AG04449 (cell line): Measurements from ENCODE around the gene OR4B1.
"Not testable (repeated sequence)": the region's sequence is repeated elsewhere in the genome, so short reads cannot be mapped to it uniquely, and the experiment has no call there.

ENCODE experiments used
- CTCF ChIA-PET: fragments of 350-600 bp; formaldehyde crosslinking; extraction: SDS; loops from one replicate; lab custom pipeline; 2021; ENCODE audit warnings: antibody characterized with exemption; lab: Yijun Ruan, JAX
- POLR2A ChIA-PET: fragments of 400-600, 350-600 bp; formaldehyde crosslinking; extraction: SDS; loops from one replicate; lab custom pipeline; 2020; ENCODE audit warnings: antibody characterized with exemption, inconsistent platforms; lab: Yijun Ruan, JAX
- DNase-seq: peaks from one replicate; pipeline ENCODE4 v3.0.0-alpha.2; 2010; ENCODE audit warnings: low read depth, low spot score
- H3K4me3 ChIP-seq: 2 replicates; pipeline ENCODE4 v1.5.1; 2011; ENCODE audit warnings: low read depth, mild to moderate bottlenecking, control low read depth, low read length
- TF ChIP-seq, protein P1 (sequence below): IDR thresholded peaks from one replicate; pipeline ENCODE4 v1.5.1; 2011; ENCODE audit warnings: mild to moderate bottlenecking, moderate library complexity, low read length, control low read depth, inconsistent platforms; ENCODE audit not compliant: insufficient read depth; ENCODE audit errors: missing control alignments

OR4B1 gene

DNA sequence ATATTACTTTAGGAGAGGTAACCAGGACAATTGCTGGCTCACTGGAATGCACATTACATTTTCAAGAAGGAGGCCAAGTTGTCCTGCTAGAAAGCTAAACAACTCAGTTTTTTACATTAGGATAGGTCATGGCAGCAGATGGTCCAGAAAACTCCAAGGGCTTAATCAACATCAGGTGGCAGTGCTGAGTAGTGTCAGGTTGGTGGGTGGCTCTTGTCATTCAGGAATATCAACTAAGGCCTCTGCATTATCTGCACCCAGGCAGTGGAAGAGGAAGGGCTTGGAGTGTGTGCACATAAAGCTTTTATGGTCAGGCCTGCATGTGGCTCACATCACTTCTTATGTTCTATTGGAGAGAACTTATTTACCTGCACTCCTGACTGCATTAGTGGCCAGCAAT lies 32.2 kb upstream of the OR4B1 start:
- no peak for DNase-seq
- H3K4me3 ChIP-seq: no peak overlapping the region
- POLR2A ChIA-PET: no interaction called here
- CTCF ChIA-PET: interaction anchor here (1.9 kb wide), 1 partner anchor 12 kb away, joined by 4 read pairs; no protein-coding TSS in a partner anchor
- TF ChIP-seq, protein P1, sequence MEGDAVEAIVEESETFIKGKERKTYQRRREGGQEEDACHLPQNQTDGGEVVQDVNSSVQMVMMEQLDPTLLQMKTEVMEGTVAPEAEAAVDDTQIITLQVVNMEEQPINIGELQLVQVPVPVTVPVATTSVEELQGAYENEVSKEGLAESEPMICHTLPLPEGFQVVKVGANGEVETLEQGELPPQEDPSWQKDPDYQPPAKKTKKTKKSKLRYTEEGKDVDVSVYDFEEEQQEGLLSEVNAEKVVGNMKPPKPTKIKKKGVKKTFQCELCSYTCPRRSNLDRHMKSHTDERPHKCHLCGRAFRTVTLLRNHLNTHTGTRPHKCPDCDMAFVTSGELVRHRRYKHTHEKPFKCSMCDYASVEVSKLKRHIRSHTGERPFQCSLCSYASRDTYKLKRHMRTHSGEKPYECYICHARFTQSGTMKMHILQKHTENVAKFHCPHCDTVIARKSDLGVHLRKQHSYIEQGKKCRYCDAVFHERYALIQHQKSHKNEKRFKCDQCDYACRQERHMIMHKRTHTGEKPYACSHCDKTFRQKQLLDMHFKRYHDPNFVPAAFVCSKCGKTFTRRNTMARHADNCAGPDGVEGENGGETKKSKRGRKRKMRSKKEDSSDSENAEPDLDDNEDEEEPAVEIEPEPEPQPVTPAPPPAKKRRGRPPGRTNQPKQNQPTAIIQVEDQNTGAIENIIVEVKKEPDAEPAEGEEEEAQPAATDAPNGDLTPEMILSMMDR: no peak

DNA sequence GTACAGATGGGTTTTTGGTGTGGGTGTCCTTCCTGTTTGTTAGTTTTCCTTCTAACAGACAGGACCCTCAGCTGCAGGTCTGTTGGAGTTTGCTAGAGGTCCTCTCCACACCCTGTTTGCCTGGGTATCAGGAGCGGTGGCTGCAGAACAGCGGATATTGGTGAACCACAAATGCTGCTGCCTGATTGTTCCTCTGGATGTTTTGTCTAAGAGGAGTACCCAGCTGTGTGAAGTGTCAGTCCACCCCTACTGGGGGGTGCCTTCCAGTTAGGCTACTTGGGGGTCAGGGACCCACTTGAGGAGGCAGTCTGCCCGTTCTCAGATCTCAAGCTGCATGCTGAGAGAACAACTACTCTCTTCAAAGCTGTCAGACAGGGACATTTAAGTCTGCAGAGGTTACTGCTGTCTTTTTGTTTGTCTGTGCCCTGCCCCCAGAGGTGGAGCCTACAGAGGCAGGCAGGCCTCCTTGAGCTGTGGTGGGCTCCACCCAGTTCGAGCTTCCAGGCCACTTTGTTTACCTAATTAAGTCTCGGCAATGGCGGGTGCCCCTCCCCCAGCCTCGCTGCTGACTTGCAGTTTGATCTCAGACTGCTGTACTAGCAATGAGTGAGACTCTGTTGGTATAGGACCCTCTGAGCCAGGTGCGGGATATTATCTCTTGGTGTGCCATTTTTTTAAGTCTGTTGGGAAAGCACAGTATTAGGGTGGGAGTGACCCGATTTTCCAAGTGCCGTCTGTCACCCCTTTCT lies 25.5 kb upstream of the OR4B1 start:
- DNase-seq, POLR2A ChIA-PET, CTCF ChIA-PET, H3K4me3 ChIP-seq: not testable (repeated sequence)

DNA sequence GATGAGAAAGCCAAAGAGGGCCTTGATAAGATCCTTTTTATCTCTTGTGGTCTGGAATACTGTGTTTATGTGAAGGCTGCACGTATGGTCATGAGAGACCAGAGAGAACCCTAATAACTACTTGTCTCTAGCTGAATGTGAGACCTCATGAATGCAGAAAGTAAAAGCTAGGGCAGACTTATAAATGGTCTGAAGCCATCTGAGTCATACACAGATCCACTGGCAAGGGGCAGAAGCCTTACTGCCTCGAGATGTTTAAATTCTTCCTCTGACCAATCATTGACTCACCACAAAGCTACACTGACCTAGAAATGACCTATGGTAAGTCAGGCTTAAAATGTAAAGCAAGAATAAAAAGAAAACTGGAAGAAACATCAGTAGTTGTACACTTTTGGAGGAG lies 22.7 kb upstream of the OR4B1 start:
- TF ChIP-seq, protein P1: no peak
- POLR2A ChIA-PET: no interaction called here
- H3K4me3 ChIP-seq: no peak overlapping the region
- DNase-seq: peak; percentile 61
- CTCF ChIA-PET: interaction anchor here (3.3 kb wide), 1 partner anchor 21 kb away, joined by 15 read pairs; no protein-coding TSS in a partner anchor

DNA sequence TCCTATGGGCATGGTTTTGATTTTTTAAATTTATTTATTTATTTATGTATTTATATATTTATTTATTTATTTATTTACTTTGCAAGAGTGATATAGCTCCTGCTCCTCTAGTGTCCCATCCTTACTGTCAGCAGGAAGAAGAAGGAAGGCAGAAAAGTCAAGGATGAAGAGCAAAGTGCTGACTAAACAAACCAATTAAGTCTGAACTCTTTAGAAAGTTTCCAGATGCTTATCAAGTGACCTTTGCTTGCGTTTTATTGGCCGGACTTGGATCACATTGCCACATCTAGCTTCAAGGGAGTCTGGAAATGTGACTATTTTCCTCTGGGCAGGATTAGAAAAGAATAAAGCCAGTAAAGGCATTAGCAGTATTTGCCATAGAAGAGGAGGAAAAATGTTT lies 8.7 kb upstream of the OR4B1 start:
- TF ChIP-seq, protein P1: no peak

DNA sequence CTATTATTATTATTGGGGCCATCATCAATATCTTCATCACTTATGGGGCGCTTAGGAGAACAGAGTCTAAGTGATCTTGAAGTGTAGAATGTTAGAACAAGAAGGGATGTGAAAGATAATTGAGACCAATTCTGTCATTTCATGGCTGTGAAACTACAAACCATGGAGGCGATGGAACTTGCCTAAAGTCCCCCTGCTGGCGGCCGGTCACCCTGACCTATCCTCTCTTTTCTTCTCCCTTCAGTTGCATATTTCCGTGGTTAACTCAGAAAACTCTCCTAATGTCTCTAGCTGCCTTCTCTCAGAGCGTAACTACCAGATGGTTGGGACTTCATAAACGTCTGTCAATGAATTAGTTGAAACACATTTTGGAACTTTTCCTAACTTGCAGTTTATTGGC lies 6.6 kb upstream of the OR4B1 start:
- no peak for DNase-seq
- ChIA-PET POLR2A (no interaction called here), CTCF (no interaction called here)
- no peak overlapping the region for H3K4me3 ChIP-seq
- TF ChIP-seq, protein P1: no peak

More for the DNA sequence above, 8.7 kb upstream of the OR4B1 start:
- no peak for DNase-seq
- no peak overlapping the region for H3K4me3 ChIP-seq
- ChIA-PET POLR2A (no interaction called here), CTCF (no interaction called here)

DNA sequence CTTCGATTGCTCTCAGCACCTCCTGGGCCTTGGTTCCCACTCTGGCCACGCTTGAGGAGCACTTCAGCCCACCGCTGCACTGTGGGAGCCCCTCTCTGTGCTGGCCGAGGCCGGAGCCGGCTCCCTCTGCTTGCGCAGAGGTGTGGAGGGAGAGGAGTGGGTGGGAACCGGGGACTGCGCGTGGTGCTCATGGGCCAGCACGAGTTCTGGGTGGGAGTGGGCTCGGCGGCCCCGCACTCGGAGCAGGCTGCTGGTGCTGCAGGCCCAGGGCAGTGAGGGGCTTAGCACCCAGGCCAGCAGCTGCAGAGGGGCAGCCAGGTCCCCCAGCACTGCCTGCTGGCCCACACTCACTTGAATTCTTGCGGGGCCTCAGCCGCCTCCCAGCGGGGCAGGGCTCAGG lies 12.2 kb downstream of the OR4B1 start:
- no peak for DNase-seq
- POLR2A ChIA-PET: no interaction called here
- CTCF ChIA-PET: no interaction called here
- no peak overlapping the region for H3K4me3 ChIP-seq
- TF ChIP-seq, protein P1: no peak

DNA sequence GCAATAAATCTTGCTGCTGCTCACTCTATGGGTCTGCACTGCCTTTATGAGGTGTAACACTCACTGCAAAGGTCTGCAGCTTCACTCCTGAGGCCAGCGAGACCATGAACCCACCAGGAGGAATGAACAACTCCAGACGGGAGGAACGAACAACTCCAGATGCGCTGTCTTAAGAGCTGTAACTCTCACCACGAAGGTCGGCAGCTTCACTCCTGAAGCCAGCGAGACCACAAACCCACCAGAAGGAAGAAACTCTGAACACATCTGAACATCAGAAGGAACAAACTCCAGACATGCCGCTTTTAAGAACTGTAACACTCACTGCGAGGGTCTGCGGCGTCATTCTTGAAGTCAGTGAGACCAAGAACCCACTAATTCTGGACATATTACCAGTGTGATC lies 13.4 kb downstream of the OR4B1 start:
- CTCF ChIA-PET, H3K4me3 ChIP-seq, POLR2A ChIA-PET, DNase-seq: not testable (repeated sequence)
